Astrocyte (in vitro differentiated cells and primary cell): ENCODE data around the gene CAP1. TPM values are rescaled to one million over a fixed set of nuclear protein-coding genes. Genes with fewer than 3 reads are reported as not detected.

Experiments used
- DNase-seq: peaks from one replicate; pipeline ENCODE4 v3.0.0-alpha.2; 2010; ENCODE audit warnings: low read depth
- FAIRE-seq: peaks from 2 replicates; lab custom pipeline; 2011; peaks lifted over from hg19 to GRCh38; lab: Jason Lieb, UNC
- H2AFZ ChIP-seq: 2 replicates; pipeline ENCODE4 v1.6.0; 2012; ENCODE audit warnings: low read depth, low read length, inconsistent platforms
- H3K27ac ChIP-seq: 2 replicates; pipeline ENCODE4 v1.5.1; 2011; ENCODE audit warnings: low read depth, low read length, inconsistent platforms
- H3K27me3 ChIP-seq: 2 replicates; pipeline ENCODE4 v1.6.0; 2011; ENCODE audit warnings: low read length, inconsistent platforms; ENCODE audit not compliant: insufficient read depth
- H3K36me3 ChIP-seq: 2 replicates; pipeline ENCODE4 v1.5.1; 2011; ENCODE audit warnings: low read length, inconsistent platforms; ENCODE audit not compliant: insufficient read depth
- H3K4me1 ChIP-seq: 2 replicates; pipeline ENCODE4 v1.5.1; 2011; ENCODE audit warnings: low read length, inconsistent platforms; ENCODE audit not compliant: insufficient read depth
- H3K4me2 ChIP-seq: 2 replicates; pipeline ENCODE4 v1.6.0; 2012; ENCODE audit warnings: low read length, inconsistent platforms
- H3K4me3 ChIP-seq: 2 replicates; pipeline ENCODE4 v1.5.1; 2011; ENCODE audit warnings: low read depth, mild to moderate bottlenecking, low read length, inconsistent platforms; ENCODE audit not compliant: insufficient read depth
- H3K79me2 ChIP-seq: 2 replicates; pipeline ENCODE4 v1.6.0; 2012; ENCODE audit warnings: mild to moderate bottlenecking, low read length, inconsistent platforms; ENCODE audit not compliant: insufficient read depth
- H3K9ac ChIP-seq: 2 replicates; pipeline ENCODE4 v1.6.0; 2012; ENCODE audit warnings: mild to moderate bottlenecking, low read length, inconsistent platforms
- H3K9me3 ChIP-seq: 2 replicates; pipeline ENCODE4 v1.5.1; 2012; ENCODE audit warnings: low read depth, mild to moderate bottlenecking, low read length, inconsistent platforms; ENCODE audit not compliant: insufficient read depth
- H4K20me1 ChIP-seq: 2 replicates; pipeline ENCODE4 v1.6.0; 2012; ENCODE audit warnings: low read length, inconsistent platforms; ENCODE audit not compliant: insufficient read depth
- H3K27ac Mint-ChIP-seq: one replicate; pipeline ENCODE4 v1.8.0; 2021; ENCODE audit warnings: mild to moderate bottlenecking, mixed read lengths; ENCODE audit not compliant: unreplicated experiment
- H3K27me3 Mint-ChIP-seq: one replicate; pipeline ENCODE4 v1.8.0; 2021; ENCODE audit warnings: low read depth, mixed read lengths; ENCODE audit not compliant: unreplicated experiment
- H3K36me3 Mint-ChIP-seq: one replicate; pipeline ENCODE4 v1.8.0; 2021; ENCODE audit warnings: low read depth, mixed read lengths; ENCODE audit not compliant: unreplicated experiment
- H3K4me1 Mint-ChIP-seq: one replicate; pipeline ENCODE4 v1.8.0; 2021; ENCODE audit warnings: low read depth, mixed read lengths; ENCODE audit not compliant: unreplicated experiment
- H3K4me3 Mint-ChIP-seq: one replicate; pipeline ENCODE4 v1.8.0; 2021; ENCODE audit warnings: mild to moderate bottlenecking, moderate library complexity, mixed read lengths; ENCODE audit not compliant: unreplicated experiment
- H3K9me3 Mint-ChIP-seq: one replicate; pipeline ENCODE4 v1.8.0; 2021; ENCODE audit warnings: mild to moderate bottlenecking, mixed read lengths; ENCODE audit not compliant: unreplicated experiment
- EZH2 ChIP-seq: IDR thresholded peaks from 2 replicates; pipeline ENCODE4 v1.6.1; 2012; ENCODE audit warnings: mild to moderate bottlenecking, low read length, inconsistent platforms; ENCODE audit not compliant: insufficient read depth
- total RNA-seq: library from RNA; stranded (reverse); gene quantifications from 2 replicates; pipeline ENCODE4 v1.2.1, GENCODE V29; 2021
- TF ChIP-seq, protein P1 (sequence below): IDR thresholded peaks from 2 replicates; pipeline ENCODE4 v1.5.1; 2011; ENCODE audit warnings: low read depth, mild to moderate bottlenecking, inconsistent platforms, low read length, moderate library complexity; ENCODE audit not compliant: insufficient read depth

Gene CAP1
- total RNA-seq, 1 donor from 2014 or later, result 930 TPM

DNA sequence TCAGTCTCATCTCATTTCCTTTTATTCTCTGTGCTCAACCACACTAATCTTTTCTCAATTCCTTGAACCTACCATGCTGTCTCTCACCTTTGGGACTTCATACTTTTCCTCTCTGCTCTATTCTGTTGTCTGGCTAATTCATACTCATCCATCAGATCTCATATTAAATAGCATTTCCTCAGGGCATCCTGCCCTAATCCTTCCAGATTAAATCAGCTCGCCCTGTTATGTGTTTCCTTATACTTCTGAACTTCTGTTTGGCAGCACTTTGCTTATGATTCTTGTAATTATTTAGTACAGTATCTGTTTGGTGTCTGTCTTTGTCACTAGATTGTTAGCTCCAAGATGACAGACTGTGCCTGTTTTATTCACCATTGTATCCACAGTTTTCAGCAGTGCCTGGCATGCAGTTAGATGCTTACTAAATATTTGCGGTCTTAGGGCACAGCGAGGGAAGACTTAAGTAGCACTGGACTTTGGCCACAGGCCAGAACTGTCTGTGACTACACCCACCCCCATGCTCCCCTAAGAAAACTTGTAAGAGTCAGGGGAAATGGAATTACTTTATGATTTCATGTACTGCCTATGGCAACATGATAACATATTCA, 9.9 kb upstream of the CAP1 start:
- peaks cover 4% of the 10 kb centered on the region for H3K27me3 Mint-ChIP-seq
- H3K9me3 Mint-ChIP-seq, result peaks cover 6% of the 10 kb centered on the region
- no peaks in the 10 kb centered on the region for H3K36me3 Mint-ChIP-seq
- Histone ChIP-seq H4K20me1 (no peaks in the 10 kb centered on the region), H3K79me2 (no peaks in the 10 kb centered on the region), H3K27ac (no peak overlapping the region), H3K36me3 (no peaks in the 10 kb centered on the region), H2AFZ (no peak overlapping the region), H3K4me1 (peaks cover 7% of the 10 kb centered on the region), H3K4me2 (peak overlapping the region; percentile 10), H3K27me3 (no peaks in the 10 kb centered on the region), H3K9ac (no peak overlapping the region), H3K9me3 (peaks cover 4% of the 10 kb centered on the region), H3K4me3 (no peak overlapping the region)
- H3K4me3 Mint-ChIP-seq, result no peak overlapping the region
- FAIRE-seq (no peak), DNase-seq (peak; percentile 82)
- no peak overlapping the region for H3K27ac Mint-ChIP-seq
- TF ChIP-seq, protein P1, sequence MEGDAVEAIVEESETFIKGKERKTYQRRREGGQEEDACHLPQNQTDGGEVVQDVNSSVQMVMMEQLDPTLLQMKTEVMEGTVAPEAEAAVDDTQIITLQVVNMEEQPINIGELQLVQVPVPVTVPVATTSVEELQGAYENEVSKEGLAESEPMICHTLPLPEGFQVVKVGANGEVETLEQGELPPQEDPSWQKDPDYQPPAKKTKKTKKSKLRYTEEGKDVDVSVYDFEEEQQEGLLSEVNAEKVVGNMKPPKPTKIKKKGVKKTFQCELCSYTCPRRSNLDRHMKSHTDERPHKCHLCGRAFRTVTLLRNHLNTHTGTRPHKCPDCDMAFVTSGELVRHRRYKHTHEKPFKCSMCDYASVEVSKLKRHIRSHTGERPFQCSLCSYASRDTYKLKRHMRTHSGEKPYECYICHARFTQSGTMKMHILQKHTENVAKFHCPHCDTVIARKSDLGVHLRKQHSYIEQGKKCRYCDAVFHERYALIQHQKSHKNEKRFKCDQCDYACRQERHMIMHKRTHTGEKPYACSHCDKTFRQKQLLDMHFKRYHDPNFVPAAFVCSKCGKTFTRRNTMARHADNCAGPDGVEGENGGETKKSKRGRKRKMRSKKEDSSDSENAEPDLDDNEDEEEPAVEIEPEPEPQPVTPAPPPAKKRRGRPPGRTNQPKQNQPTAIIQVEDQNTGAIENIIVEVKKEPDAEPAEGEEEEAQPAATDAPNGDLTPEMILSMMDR, result no peak
- TF ChIP-seq EZH2, result no peak
- H3K4me1 Mint-ChIP-seq, result no peaks in the 10 kb centered on the region

DNA sequence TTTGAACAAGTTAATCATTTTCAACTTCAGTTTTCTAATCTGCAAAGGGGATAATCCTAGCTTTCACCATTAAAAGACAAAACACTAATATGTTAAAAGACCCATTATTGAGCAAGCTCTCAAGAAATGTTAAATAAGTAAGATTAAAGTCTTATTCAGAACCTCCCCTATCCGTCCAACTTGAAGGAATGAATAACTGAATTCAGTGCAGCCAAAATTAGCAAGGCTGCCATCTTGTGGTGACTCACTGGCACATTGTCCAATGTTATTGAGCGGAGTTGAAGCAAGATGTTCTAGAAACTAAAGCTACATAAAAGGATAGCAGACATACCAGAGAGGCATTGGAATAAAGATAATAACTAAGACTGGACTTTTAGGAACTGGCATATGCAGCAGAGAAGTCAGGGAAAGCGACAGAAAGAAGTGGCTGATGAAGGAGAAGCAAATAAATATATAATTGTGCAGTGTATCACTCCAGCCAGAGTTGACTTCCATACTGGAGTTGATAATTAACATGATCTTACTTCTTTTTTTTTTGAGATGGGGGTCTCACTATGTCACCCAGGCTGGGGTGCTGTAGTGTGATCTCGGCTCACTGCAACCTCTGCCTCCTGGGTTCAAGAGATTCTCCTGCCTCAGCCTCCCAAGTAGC, 8.2 kb upstream of the CAP1 start:
- H3K4me2 ChIP-seq, result no peak overlapping the region
- no peak for TF ChIP-seq EZH2
- TF ChIP-seq, protein P1, result peak; percentile 70
- peak; percentile 58 for DNase-seq

DNA sequence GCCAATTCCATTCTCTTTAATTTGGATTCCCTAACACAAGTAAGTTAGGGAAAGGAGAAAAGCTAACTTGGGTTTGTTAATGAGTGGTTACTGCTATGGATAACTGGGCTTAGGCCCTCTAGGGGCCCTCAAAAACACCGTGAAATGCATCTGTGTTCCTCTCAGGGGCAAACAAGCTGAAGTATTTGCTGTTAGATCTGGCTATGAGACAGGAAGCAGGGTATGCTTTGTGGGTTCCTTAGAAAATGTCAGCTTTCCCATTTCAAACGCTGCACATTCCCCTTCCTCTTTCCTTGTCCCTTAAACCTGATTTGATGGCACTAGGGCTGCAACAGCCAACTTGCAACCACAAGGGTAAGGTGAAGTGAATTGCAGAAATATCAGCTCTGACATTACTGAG, 5.7 kb upstream of the CAP1 start:
- no peak overlapping the region for H3K4me3 ChIP-seq
- peaks cover 29% of the 10 kb centered on the region for H3K4me1 ChIP-seq
- DNase-seq (no peak), FAIRE-seq (no peak)
- no peak overlapping the region for H3K9ac ChIP-seq
- no peak overlapping the region for H3K27ac ChIP-seq
- H3K79me2 ChIP-seq, result no peaks in the 10 kb centered on the region
- H3K9me3 Mint-ChIP-seq, result no peaks in the 10 kb centered on the region
- H3K4me3 Mint-ChIP-seq, result no peak overlapping the region
- H3K4me1 Mint-ChIP-seq, result peaks cover 21% of the 10 kb centered on the region
- H3K36me3 ChIP-seq, result no peaks in the 10 kb centered on the region
- no peaks in the 10 kb centered on the region for H3K9me3 ChIP-seq
- H4K20me1 ChIP-seq, result no peaks in the 10 kb centered on the region
- no peak overlapping the region for H3K4me2 ChIP-seq
- no peak for TF ChIP-seq EZH2
- TF ChIP-seq, protein P1, result no peak
- H3K27me3 ChIP-seq, result no peaks in the 10 kb centered on the region
- no peak overlapping the region for H3K27ac Mint-ChIP-seq
- peak overlapping the region; percentile 8 for H2AFZ ChIP-seq
- no peaks in the 10 kb centered on the region for H3K27me3 Mint-ChIP-seq
- H3K36me3 Mint-ChIP-seq, result no peaks in the 10 kb centered on the region

More for the DNA sequence above, 8.2 kb upstream of the CAP1 start:
- Histone ChIP-seq H3K4me3 (no peak overlapping the region), H3K79me2 (no peaks in the 10 kb centered on the region), H2AFZ (no peak overlapping the region), H3K27me3 (no peaks in the 10 kb centered on the region), H3K9me3 (no peaks in the 10 kb centered on the region), H3K27ac (no peak overlapping the region), H3K4me1 (peaks cover 19% of the 10 kb centered on the region), H4K20me1 (no peaks in the 10 kb centered on the region), H3K9ac (no peak overlapping the region), H3K36me3 (no peaks in the 10 kb centered on the region)
- no peak overlapping the region for H3K4me3 Mint-ChIP-seq
- no peaks in the 10 kb centered on the region for H3K9me3 Mint-ChIP-seq
- peak; percentile 79 for FAIRE-seq
- no peaks in the 10 kb centered on the region for H3K36me3 Mint-ChIP-seq
- no peak overlapping the region for H3K27ac Mint-ChIP-seq
- H3K4me1 Mint-ChIP-seq, result peaks cover 10% of the 10 kb centered on the region
- peaks cover 2% of the 10 kb centered on the region for H3K27me3 Mint-ChIP-seq
